Glutamatergic neuron (in vitro differentiated cells): ENCODE measurements around the gene ANKRD33B. TPM values are rescaled to one million over a fixed set of nuclear protein-coding genes. Genes with fewer than 3 reads are reported as not detected.

Experiments used
- DNase-seq: peaks from one replicate; pipeline ENCODE4 v3.0.0; 2022
- H3K27ac Mint-ChIP-seq: one replicate; pipeline ENCODE4 v1.8.0; 2020; ENCODE audit warnings: mild to moderate bottlenecking, mixed read lengths, inconsistent platforms; ENCODE audit not compliant: unreplicated experiment
- H3K27me3 Mint-ChIP-seq: one replicate; pipeline ENCODE4 v1.8.0; 2020; ENCODE audit warnings: mild to moderate bottlenecking, moderate library complexity, mixed read lengths, inconsistent platforms; ENCODE audit not compliant: unreplicated experiment
- H3K36me3 Mint-ChIP-seq: one replicate; pipeline ENCODE4 v1.8.0; 2020; ENCODE audit warnings: mild to moderate bottlenecking, mixed read lengths, inconsistent platforms; ENCODE audit not compliant: unreplicated experiment
- H3K4me1 Mint-ChIP-seq: one replicate; pipeline ENCODE4 v1.8.0; 2020; ENCODE audit warnings: mild to moderate bottlenecking, low read depth, mixed read lengths, inconsistent platforms; ENCODE audit not compliant: unreplicated experiment
- H3K4me3 Mint-ChIP-seq: one replicate; pipeline ENCODE4 v1.8.0; 2020; ENCODE audit warnings: mild to moderate bottlenecking, mixed read lengths, inconsistent platforms; ENCODE audit not compliant: unreplicated experiment
- H3K9me3 Mint-ChIP-seq: one replicate; pipeline ENCODE4 v1.8.0; 2020; ENCODE audit warnings: mild to moderate bottlenecking, moderate library complexity, mixed read lengths, inconsistent platforms; ENCODE audit not compliant: unreplicated experiment
- CTCF ChIP-seq: fragments of 200-600 bp; sonication (generic); IDR thresholded peaks from one replicate; pipeline ENCODE4 v1.5.0; 2021; ENCODE audit not compliant: partially characterized antibody, unreplicated experiment
- total RNA-seq: library from RNA; stranded (reverse); fragmentation: NEBNext Ultra II Directional; extraction: Animal tissue kit (Norgen Biotek cat#: 25700); gene quantifications from one replicate; pipeline ENCODE4 v1.2.1, GENCODE V29; 2021; ENCODE audit not compliant: unreplicated experiment

The ANKRD33B gene
- total RNA-seq, 1 donor from 2014 or later: 14.5 TPM

- H3K36me3 Mint-ChIP-seq: peaks cover 5% of the 10 kb centered on the region
- no peak for TF ChIP-seq CTCF
These were observed 31.4 kb upstream of the ANKRD33B start for GRCh38 chr5:10532421-10532820.

GRCh38 chr5:10533226-10533625 lies 30.6 kb upstream of the ANKRD33B start:
- TF ChIP-seq CTCF: no peak
- Mint-ChIP-seq H3K9me3 (peaks cover 16% of the 10 kb centered on the region), H3K4me1 (peaks cover 19% of the 10 kb centered on the region), H3K4me3 (no peak overlapping the region), H3K36me3 (peaks cover 5% of the 10 kb centered on the region), H3K27me3 (peaks cover 8% of the 10 kb centered on the region), H3K27ac (no peak overlapping the region)
- no peak for DNase-seq

More at GRCh38 chr5:10532421-10532820, 31.4 kb upstream of the ANKRD33B start:
- Mint-ChIP-seq H3K27ac (no peak overlapping the region), H3K27me3 (peaks cover 8% of the 10 kb centered on the region), H3K9me3 (peaks cover 12% of the 10 kb centered on the region), H3K4me1 (peaks cover 24% of the 10 kb centered on the region), H3K4me3 (no peak overlapping the region)
- DNase-seq: no peak

GRCh38 chr5:10534561-10535530 lies 29.0 kb upstream of the ANKRD33B start:
- Mint-ChIP-seq H3K4me1 (peaks cover 16% of the 10 kb centered on the region), H3K36me3 (peaks cover 7% of the 10 kb centered on the region), H3K9me3 (peaks cover 16% of the 10 kb centered on the region), H3K27me3 (peaks cover 8% of the 10 kb centered on the region), H3K4me3 (peak overlapping the region; percentile 42), H3K27ac (peak overlapping the region; percentile 93)
- TF ChIP-seq CTCF: no peak
- no peak for DNase-seq

GRCh38 chr5:10536511-10536910 lies 27.4 kb upstream of the ANKRD33B start:
- Mint-ChIP-seq H3K9me3 (peaks cover 16% of the 10 kb centered on the region), H3K27ac (no peak overlapping the region), H3K4me1 (peaks cover 16% of the 10 kb centered on the region), H3K27me3 (peaks cover 8% of the 10 kb centered on the region), H3K36me3 (peaks cover 4% of the 10 kb centered on the region), H3K4me3 (no peak overlapping the region)
- no peak for DNase-seq
- no peak for TF ChIP-seq CTCF
